ENCODE results near the gene RTKN.
A peak's percentile ranks its signal among the peaks of the same experiment; 100 is the strongest.
"Not testable (repeated sequence)": the region's sequence is repeated elsewhere in the genome, so short reads cannot be mapped to it uniquely, and the experiment has no call there.

RTKN gene

GRCh38 chr2:74460187-74460586, 18.4 kb upstream of the RTKN start:
- FAIRE-seq = not testable (repeated sequence)

- not testable (repeated sequence) for FAIRE-seq
Measured at GRCh38 chr2:74459503-74460118, 17.9 kb upstream of the RTKN start.

- no peak for FAIRE-seq
Measured at GRCh38 chr2:74458938-74459363, 17.2 kb upstream of the RTKN start.

GRCh38 chr2:74458132-74458937, 16.6 kb upstream of the RTKN start, which contains the start of gene WBP1:
WBP1 (plus strand) TSS chr2:74458438; CDS start chr2:74458603, 165 bp downstream.
- FAIRE-seq = peak; percentile 83

GRCh38 chr2:74457549-74458131, 15.9 kb upstream of the RTKN start:
- no peak for FAIRE-seq

- no peak for FAIRE-seq
Measured at GRCh38 chr2:74457129-74457548, 15.4 kb upstream of the RTKN start.

- FAIRE-seq = peak; percentile 45
Measured at GRCh38 chr2:74454654-74455511, 13.1 kb upstream of the RTKN start, which contains the start of gene INO80B. INO80B (plus strand) TSS chr2:74455087; CDS start chr2:74455117, 30 bp downstream.

- no peak for FAIRE-seq
Measured at GRCh38 chr2:74450570-74451190, 8.9 kb upstream of the RTKN start.

GRCh38 chr2:74448771-74449170, 7.0 kb upstream of the RTKN start:
- FAIRE-seq = no peak

- FAIRE-seq = no peak
Measured at GRCh38 chr2:74447230-74447999, 5.7 kb upstream of the RTKN start.

GRCh38 chr2:74444498-74445318, 3.0 kb upstream of the RTKN start:
- no peak for FAIRE-seq

GRCh38 chr2:74442483-74443297, 953 bp upstream of the RTKN start:
- not testable (repeated sequence) for FAIRE-seq

GRCh38 chr2:74441170-74441689, 507 bp downstream of the RTKN start:
- FAIRE-seq = no peak

GRCh38 chr2:74440378-74441169, 1.2 kb downstream of the RTKN start:
- no peak for FAIRE-seq

GRCh38 chr2:74439803-74440377, 1.8 kb downstream of the RTKN start:
- no peak for FAIRE-seq

GRCh38 chr2:74439373-74439772, 2.4 kb downstream of the RTKN start:
- no peak for FAIRE-seq

- FAIRE-seq = no peak
Measured at GRCh38 chr2:74438248-74438647, 3.5 kb downstream of the RTKN start.

Measured in colon (tissue), 2 donors.